Measurements from ENCODE around the gene FOXP2. TPM values are rescaled to one million over a fixed set of nuclear protein-coding genes. Genes with fewer than 3 reads are reported as not detected.
A peak's percentile ranks its signal among the peaks of the same experiment; 100 is the strongest.
"Not testable (repeated sequence)": the region's sequence is repeated elsewhere in the genome, so short reads cannot be mapped to it uniquely, and the experiment has no call there.

FOXP2 gene
- polyA plus RNA-seq, 2 of the 4 experiments (the other 2 are of a cell fraction), result 0.05 TPM; not detected in 1

DNA sequence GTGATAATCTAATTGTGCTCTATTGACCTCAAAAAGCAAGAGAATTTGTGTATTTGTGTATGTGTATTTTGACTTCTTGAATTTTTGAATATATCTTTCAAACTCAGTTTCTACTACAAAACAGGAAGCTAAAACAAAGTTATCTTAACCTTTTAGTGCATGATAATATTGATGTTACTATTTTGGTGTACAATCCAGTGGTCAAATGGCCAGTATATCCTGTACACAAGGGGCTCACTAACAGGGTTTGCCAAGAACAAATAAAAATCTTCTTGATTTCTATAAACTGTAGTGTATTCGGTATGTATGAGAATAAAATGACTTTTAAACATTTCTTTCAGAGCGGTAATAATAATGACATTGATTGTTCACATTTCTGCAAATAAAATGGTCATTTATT is 69.6 kb downstream of the FOXP2 start:
- FAIRE-seq, result no peak
- Histone ChIP-seq H3K4me3 (no peak overlapping the region), H3K4me1 (no peaks in the 10 kb centered on the region), H3K9me3 (no peaks in the 10 kb centered on the region), H3K4me2 (no peak overlapping the region), H3K27ac (no peak overlapping the region)
- WGBS (ENCODE audit: missing lambda C conversion rate), result 51% methylated on average over 2 of the region's 2 CpGs
- CTCF ChIA-PET, result interaction anchor here (2.1 kb wide), 1 partner anchor 12 kb away, joined by 4 read pairs; no protein-coding TSS in a partner anchor
- POLR2A ChIA-PET, result no interaction called here
- TF ChIP-seq MYC (IDR thresholded peaks at IDR 0.05; ENCODE audit: borderline replicate concordance, low read length) (no peak), RARB (CRISPR knock-in tag; IDR thresholded peaks at IDR 0.05) (no peak), CEBPB (IDR thresholded peaks at IDR 0.05) (no peak), RFX5 (IDR thresholded peaks at IDR 0.05) (no peak), HOXA7 (CRISPR knock-in tag; IDR thresholded peaks at IDR 0.05) (no peak), BHLHE40 (IDR thresholded peaks at IDR 0.05; ENCODE audit: low read depth, low read length) (no peak), KDM5A (IDR thresholded peaks at IDR 0.05) (no peak), KDM1A (IDR thresholded peaks at IDR 0.05; ENCODE audit: low read depth) (no peak), HOXB13 (CRISPR knock-in tag; IDR thresholded peaks at IDR 0.05; ENCODE audit: low read depth) (no peak), NFE2L2 (conservative IDR thresholded peaks at IDR 0.05; ENCODE audit: low read length) (no peak), MAZ (IDR thresholded peaks at IDR 0.05; ENCODE audit: borderline replicate concordance, low read depth, low read length) (no peak)
- TF ChIP-seq, protein P1, sequence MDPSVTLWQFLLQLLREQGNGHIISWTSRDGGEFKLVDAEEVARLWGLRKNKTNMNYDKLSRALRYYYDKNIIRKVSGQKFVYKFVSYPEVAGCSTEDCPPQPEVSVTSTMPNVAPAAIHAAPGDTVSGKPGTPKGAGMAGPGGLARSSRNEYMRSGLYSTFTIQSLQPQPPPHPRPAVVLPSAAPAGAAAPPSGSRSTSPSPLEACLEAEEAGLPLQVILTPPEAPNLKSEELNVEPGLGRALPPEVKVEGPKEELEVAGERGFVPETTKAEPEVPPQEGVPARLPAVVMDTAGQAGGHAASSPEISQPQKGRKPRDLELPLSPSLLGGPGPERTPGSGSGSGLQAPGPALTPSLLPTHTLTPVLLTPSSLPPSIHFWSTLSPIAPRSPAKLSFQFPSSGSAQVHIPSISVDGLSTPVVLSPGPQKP (IDR thresholded peaks at IDR 0.05; ENCODE audit: low read depth, low read length), result no peak
- TF ChIP-seq, protein P2, sequence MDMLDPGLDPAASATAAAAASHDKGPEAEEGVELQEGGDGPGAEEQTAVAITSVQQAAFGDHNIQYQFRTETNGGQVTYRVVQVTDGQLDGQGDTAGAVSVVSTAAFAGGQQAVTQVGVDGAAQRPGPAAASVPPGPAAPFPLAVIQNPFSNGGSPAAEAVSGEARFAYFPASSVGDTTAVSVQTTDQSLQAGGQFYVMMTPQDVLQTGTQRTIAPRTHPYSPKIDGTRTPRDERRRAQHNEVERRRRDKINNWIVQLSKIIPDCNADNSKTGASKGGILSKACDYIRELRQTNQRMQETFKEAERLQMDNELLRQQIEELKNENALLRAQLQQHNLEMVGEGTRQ (IDR thresholded peaks at IDR 0.05), result no peak
- TF ChIP-seq, protein P3, sequence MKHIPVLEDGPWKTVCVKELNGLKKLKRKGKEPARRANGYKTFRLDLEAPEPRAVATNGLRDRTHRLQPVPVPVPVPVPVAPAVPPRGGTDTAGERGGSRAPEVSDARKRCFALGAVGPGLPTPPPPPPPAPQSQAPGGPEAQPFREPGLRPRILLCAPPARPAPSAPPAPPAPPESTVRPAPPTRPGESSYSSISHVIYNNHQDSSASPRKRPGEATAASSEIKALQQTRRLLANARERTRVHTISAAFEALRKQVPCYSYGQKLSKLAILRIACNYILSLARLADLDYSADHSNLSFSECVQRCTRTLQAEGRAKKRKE (CRISPR knock-in tag; IDR thresholded peaks at IDR 0.05; ENCODE audit: low read depth), result no peak
- ATAC-seq, result no peak
- DNase-seq (ENCODE audit: low read depth in 1 of 2, low spot score in 1 of 2), result no peak

DNA sequence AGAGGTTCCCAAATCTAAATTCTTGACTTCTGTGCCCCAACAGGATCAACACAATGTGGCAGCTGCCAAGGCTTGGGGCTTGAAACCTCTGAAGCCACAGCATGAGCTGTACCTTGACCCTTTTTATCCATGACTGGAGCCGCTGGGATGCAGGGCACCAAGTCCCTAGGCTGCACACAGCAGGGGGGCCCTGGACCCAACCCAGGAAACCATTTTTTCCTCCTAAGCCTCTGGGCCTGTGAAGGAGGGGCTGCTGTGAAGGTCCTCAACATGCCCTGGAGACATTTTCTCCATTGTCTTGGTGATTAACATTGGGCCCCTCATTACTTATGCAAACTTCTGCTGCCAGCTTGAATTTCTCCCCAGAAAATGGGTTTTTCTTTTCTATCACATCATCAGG is 72.6 kb downstream of the FOXP2 start:
- Histone ChIP-seq H3K4me1 (no peaks in the 10 kb centered on the region), H3K4me2 (no peak overlapping the region), H3K4me3 (no peak overlapping the region), H3K9me3 (no peaks in the 10 kb centered on the region), H3K27ac (no peak overlapping the region)
- no peak for DNase-seq (ENCODE audit: low read depth in 1 of 2, low spot score in 1 of 2)
- FAIRE-seq, result no peak
- 0% methylated on average over 1 of the region's 1 CpG for WGBS (ENCODE audit: missing lambda C conversion rate)
- ATAC-seq, result no peak
- ChIA-PET POLR2A (no interaction called here), CTCF (no interaction called here)
- TF ChIP-seq ZFP36 (IDR thresholded peaks at IDR 0.05; ENCODE audit: borderline replicate concordance, partially characterized antibody), result peak; percentile 61
- TF ChIP-seq, protein P3 (CRISPR knock-in tag; IDR thresholded peaks at IDR 0.05; ENCODE audit: low read depth), result no peak

DNA sequence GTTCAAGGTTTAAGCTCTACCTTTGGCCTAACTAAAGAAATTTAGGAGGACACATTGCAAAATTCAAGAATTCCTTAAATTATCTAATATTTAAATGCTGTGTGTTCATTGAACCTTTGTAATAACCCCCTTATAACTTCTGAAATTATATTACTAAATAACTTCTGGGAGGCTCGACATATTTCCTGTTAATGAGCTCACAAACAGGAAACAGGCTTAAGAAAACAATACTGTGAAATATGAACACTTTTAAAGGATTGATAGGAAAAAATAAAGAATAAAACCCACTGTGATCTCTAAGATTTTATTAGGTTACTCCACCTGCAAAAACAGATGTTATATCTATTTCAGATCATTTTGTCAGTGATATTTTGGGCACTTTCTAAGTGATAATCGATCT is 74.1 kb downstream of the FOXP2 start:
- DNase-seq (ENCODE audit: low read depth in 1 of 2, low spot score in 1 of 2), result no peak
- ChIA-PET POLR2A (no interaction called here), CTCF (no interaction called here)
- Histone ChIP-seq H3K27ac (no peak overlapping the region), H3K4me1 (no peaks in the 10 kb centered on the region), H3K4me3 (no peak overlapping the region), H3K9me3 (no peaks in the 10 kb centered on the region), H3K4me2 (no peak overlapping the region)
- WGBS (ENCODE audit: missing lambda C conversion rate), result 5% methylated on average over 2 of the region's 2 CpGs
- ATAC-seq, result no peak
- FAIRE-seq, result no peak
- TF ChIP-seq KDM5A (IDR thresholded peaks at IDR 0.05) (no peak), BHLHE40 (IDR thresholded peaks at IDR 0.05; ENCODE audit: low read depth, low read length) (no peak)

DNA sequence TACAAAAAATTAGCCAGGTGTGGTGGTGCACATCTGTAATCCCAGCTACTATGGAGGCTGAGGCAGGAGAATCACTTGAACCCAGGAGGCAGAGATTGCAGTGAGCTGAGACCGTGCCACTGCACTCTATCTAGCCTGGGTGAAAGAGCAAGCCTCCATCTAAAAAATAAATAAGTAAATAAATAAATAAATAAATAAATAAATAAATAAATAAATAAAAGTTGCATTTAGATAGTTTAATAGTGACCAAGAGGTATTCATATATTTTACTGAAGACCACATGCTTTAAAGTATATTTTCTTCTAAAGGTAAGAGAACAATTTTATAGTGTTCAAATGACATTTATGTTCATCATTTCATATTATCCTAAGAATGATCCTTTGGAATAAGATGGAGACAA is 82.9 kb downstream of the FOXP2 start:
- POLR2A ChIA-PET; DNase-seq (ENCODE audit: low read depth in 1 of 2, low spot score in 1 of 2); H3K4me2 ChIP-seq; ATAC-seq; H3K4me1 ChIP-seq; H3K4me3 ChIP-seq; H3K9me3 ChIP-seq; H3K27ac ChIP-seq; FAIRE-seq: not testable (repeated sequence)
- CTCF ChIA-PET, result interaction anchor here (0.6 kb wide), 1 partner anchor 12 kb away, joined by 3 read pairs; no protein-coding TSS in a partner anchor
- WGBS (ENCODE audit: missing lambda C conversion rate), result 61% methylated on average over 1 of the region's 1 CpG
- TF ChIP-seq ZC3H11A (IDR thresholded peaks at IDR 0.05), result peak; percentile 43
